ENCODE data around the gene RTEL1.

Gene RTEL1

GRCh38 chr20:63685269-63686026 is 27.3 kb downstream of the RTEL1 start:
- DNase-seq (ENCODE audit: low read depth, low spot score): no peak
- H3K27ac ChIP-seq: no peak overlapping the region

GRCh38 chr20:63686094-63686491 is 28.0 kb downstream of the RTEL1 start:
- H3K27ac ChIP-seq: no peak overlapping the region
- no peak for DNase-seq (ENCODE audit: low read depth, low spot score)

GRCh38 chr20:63686492-63687321 is 28.6 kb downstream of the RTEL1 start:
- DNase-seq (ENCODE audit: low read depth, low spot score): no peak
- H3K27ac ChIP-seq: no peak overlapping the region

GRCh38 chr20:63687419-63688178 is 29.5 kb downstream of the RTEL1 start:
- no peak overlapping the region for H3K27ac ChIP-seq
- DNase-seq (ENCODE audit: low read depth, low spot score): no peak

GRCh38 chr20:63688228-63689045 is 30.3 kb downstream of the RTEL1 start:
- DNase-seq (ENCODE audit: low read depth, low spot score): no peak
- H3K27ac ChIP-seq: no peak overlapping the region

GRCh38 chr20:63689046-63690002 is 31.2 kb downstream of the RTEL1 start:
- DNase-seq (ENCODE audit: low read depth, low spot score): no peak
- no peak overlapping the region for H3K27ac ChIP-seq

- no peak for DNase-seq (ENCODE audit: low read depth, low spot score)
- H3K27ac ChIP-seq: no peak overlapping the region
Observed at GRCh38 chr20:63690003-63690897, 32.1 kb downstream of the RTEL1 start.

- no peak for DNase-seq (ENCODE audit: low read depth, low spot score)
- no peak overlapping the region for H3K27ac ChIP-seq
Observed at GRCh38 chr20:63690898-63691710, 33.0 kb downstream of the RTEL1 start.

GRCh38 chr20:63691711-63692435 is 33.8 kb downstream of the RTEL1 start:
- no peak overlapping the region for H3K27ac ChIP-seq
- no peak for DNase-seq (ENCODE audit: low read depth, low spot score)

- DNase-seq (ENCODE audit: low read depth, low spot score): no peak
- no peak overlapping the region for H3K27ac ChIP-seq
Observed at GRCh38 chr20:63692436-63693082, 34.4 kb downstream of the RTEL1 start.

GRCh38 chr20:63693083-63693732 is 35.1 kb downstream of the RTEL1 start:
- no peak for DNase-seq (ENCODE audit: low read depth, low spot score)
- no peak overlapping the region for H3K27ac ChIP-seq

GRCh38 chr20:63693733-63694583 is 35.8 kb downstream of the RTEL1 start:
- DNase-seq (ENCODE audit: low read depth, low spot score): no peak

GRCh38 chr20:63694584-63695423 is 36.7 kb downstream of the RTEL1 start:
- H3K27ac ChIP-seq: peak overlapping the region; percentile 90
- no peak for DNase-seq (ENCODE audit: low read depth, low spot score)

More at GRCh38 chr20:63693733-63694583, 35.8 kb downstream of the RTEL1 start:
- H3K27ac ChIP-seq: no peak overlapping the region
